H1 (cell line): Measurements from ENCODE around the gene RAB11FIP5. TPM values are rescaled to one million over a fixed set of nuclear protein-coding genes. Genes with fewer than 3 reads are reported as not detected.

ENCODE experiments used
- CHD7 ChIP-seq: fragments of 300-600 bp; sonication (generic); IDR thresholded peaks from 2 replicates; pipeline ENCODE4 v1.7.1; 2012; ENCODE audit warnings: low read length, moderate library complexity, mild to moderate bottlenecking, inconsistent platforms; ENCODE audit not compliant: insufficient replicate concordance
- EP300 ChIP-seq, 2 experiments: IDR thresholded peaks; 1 replicate in 1 of 2; 2 replicates in 1 of 2; pipeline ENCODE4 v1.6.1; 2011 to 2012; ENCODE audit warnings: low read depth in 2 of 2, low read length in 2 of 2, mild to moderate bottlenecking in 2 of 2, borderline replicate concordance in 1 of 2, inconsistent platforms in 1 of 2, moderate library complexity in 1 of 2
- EZH2 ChIP-seq: fragments of 200-600 bp; sonication (generic); IDR thresholded peaks from 2 replicates; pipeline ENCODE4 v1.7.1; 2012; ENCODE audit warnings: low read depth, mild to moderate bottlenecking, moderate library complexity, low read length, inconsistent platforms; ENCODE audit not compliant: severe bottlenecking
- FOSL1 ChIP-seq: IDR thresholded peaks from 2 replicates; pipeline ENCODE4 v1.6.1; 2011; ENCODE audit warnings: mild to moderate bottlenecking, low read depth, low read length, moderate library complexity; ENCODE audit not compliant: insufficient read depth
- HDAC6 ChIP-seq: IDR thresholded peaks from one replicate; pipeline ENCODE4 v1.7.1; 2012; ENCODE audit warnings: low read depth, mild to moderate bottlenecking, inconsistent platforms, low read length, moderate library complexity
- MAFK ChIP-seq: IDR thresholded peaks from 2 replicates; pipeline ENCODE4 v1.6.1; 2012; ENCODE audit warnings: low read depth, mild to moderate bottlenecking, improper control_type of control experiment, low read length
- SAP30 ChIP-seq: fragments of 300-600 bp; sonication (generic); IDR thresholded peaks from 2 replicates; pipeline ENCODE4 v1.7.1; 2012; ENCODE audit warnings: low read length, moderate library complexity, mild to moderate bottlenecking, inconsistent platforms; ENCODE audit not compliant: insufficient read depth, insufficient replicate concordance
- SP1 ChIP-seq: IDR thresholded peaks from 2 replicates; pipeline ENCODE4 v1.6.1; 2011; ENCODE audit warnings: low read depth, low read length
- SRF ChIP-seq: IDR thresholded peaks from 2 replicates; pipeline ENCODE4 v1.6.1; 2011; ENCODE audit warnings: mild to moderate bottlenecking, low read depth, low read length, moderate library complexity
- polyA plus RNA-seq, 7 experiments: library from polyadenylated mRNA; depleted of rRNA in 3 of 7; stranded (reverse) in 5 of 7; unstranded in 2 of 7; fragments of >200 nt in 5 of 7; fragments of 200-250 nt in 2 of 7; gene quantifications; 1 replicate in 5 of 7; 2 replicates in 1 of 7; 4 replicates in 1 of 7; pipeline versions ENCODE4 v1.2.1 to v1.2.3, GENCODE V29; 2011 to 2013; ENCODE audit warnings: missing spikeins in 2 of 7, mixed read lengths in 2 of 7
- total RNA-seq: library from RNA; stranded (reverse); fragmentation: NEBNext Ultra II Directional; extraction: Animal tissue kit (Norgen Biotek cat#: 25700); gene quantifications from 2 replicates; pipeline ENCODE4 v1.2.1, GENCODE V29; 2021

Gene RAB11FIP5
- total and polyA plus RNA-seq, 2 of the 8 experiments (the other 6 are each of a cell fraction or from before 2014, with no cell fraction given): 6.3 to 17.0 TPM

- no peak; the same call in 1 of the 2 replicates for TF ChIP-seq SRF
- TF ChIP-seq MAFK: no peak
- TF ChIP-seq HDAC6: no peak
- no peak for TF ChIP-seq SP1
- TF ChIP-seq EP300 (IDR thresholded peaks at IDR 0.05; ENCODE audit: borderline replicate concordance in 1 of 2, low read depth in 2 of 2, low read length in 2 of 2): no peak
- TF ChIP-seq SAP30: no peak
- no peak for TF ChIP-seq EZH2
- no peak for TF ChIP-seq CHD7
- TF ChIP-seq FOSL1: no peak
Observed at GRCh38 chr2:73112026-73112912, 479 bp downstream of the RAB11FIP5 start (continued).
